HG03432 (cell line): Measurements from ENCODE around the gene MRGPRE.
"Not testable (repeated sequence)": the region's sequence is repeated elsewhere in the genome, so short reads cannot be mapped to it uniquely, and the experiment has no call there.

ENCODE experiments used
- ATAC-seq: cut with Tn5 transposase; IDR thresholded peaks from one replicate; pipeline ENCODE4 v1.9.1; 2021; ENCODE audit warnings: mild to moderate bottlenecking, moderate library complexity; ENCODE audit not compliant: unreplicated experiment

MRGPRE gene

GRCh38 chr11:3231851-3232744 is at the start of gene MRGPRE:
Gene MRGPRE (minus strand): TSS chr11:3232417. CDS start chr11:3228799, 3,618 bp downstream.
- ATAC-seq, result no peak

GRCh38 chr11:3281146-3281545 is 48.9 kb upstream of the MRGPRE start:
- not testable (repeated sequence) for ATAC-seq

- ATAC-seq, result not testable (repeated sequence)
Observed at GRCh38 chr11:3280662-3281061, 48.4 kb upstream of the MRGPRE start.

- ATAC-seq, result not testable (repeated sequence)
Observed at GRCh38 chr11:3278922-3279321, 46.7 kb upstream of the MRGPRE start.

GRCh38 chr11:3273629-3274028 is 41.4 kb upstream of the MRGPRE start:
- ATAC-seq, result not testable (repeated sequence)

GRCh38 chr11:3262548-3262947 is 30.3 kb upstream of the MRGPRE start:
- not testable (repeated sequence) for ATAC-seq

- ATAC-seq, result not testable (repeated sequence)
Observed at GRCh38 chr11:3261831-3262230, 29.6 kb upstream of the MRGPRE start.

GRCh38 chr11:3257509-3257908 is 25.3 kb upstream of the MRGPRE start:
- not testable (repeated sequence) for ATAC-seq

GRCh38 chr11:3255241-3255640 is 23.0 kb upstream of the MRGPRE start:
- ATAC-seq, result not testable (repeated sequence)

GRCh38 chr11:3254773-3255172 is 22.6 kb upstream of the MRGPRE start:
- ATAC-seq, result not testable (repeated sequence)

- ATAC-seq, result no peak
Observed at GRCh38 chr11:3245071-3245470, 12.9 kb upstream of the MRGPRE start.

GRCh38 chr11:3243880-3244279 is 11.7 kb upstream of the MRGPRE start:
- ATAC-seq, result no peak

- ATAC-seq, result no peak
Observed at GRCh38 chr11:3237119-3237518, 4.9 kb upstream of the MRGPRE start.

GRCh38 chr11:3234846-3235245 is 2.6 kb upstream of the MRGPRE start:
- ATAC-seq, result no peak

- ATAC-seq, result no peak
Observed at GRCh38 chr11:3232956-3233355, 739 bp upstream of the MRGPRE start.

GRCh38 chr11:3231550-3231850 is 717 bp downstream of the MRGPRE start:
- no peak for ATAC-seq

- ATAC-seq, result no peak
Observed at GRCh38 chr11:3230636-3231549, 1.3 kb downstream of the MRGPRE start.

- ATAC-seq, result no peak
Observed at GRCh38 chr11:3229673-3230630, 2.3 kb downstream of the MRGPRE start.

GRCh38 chr11:3228445-3228829 is 3.8 kb downstream of the MRGPRE start:
- ATAC-seq, result no peak

- ATAC-seq, result no peak
Observed at GRCh38 chr11:3227568-3228444, 4.4 kb downstream of the MRGPRE start.
